Stomach (tissue), 4 donors: ENCODE data around the gene GRAMD4.

Source experiments
- POLR2A ChIP-seq, 4 donors: fragments of 450-650 bp; IDR thresholded peaks; one replicate each; pipeline ENCODE4 v1.6.1; 2016; ENCODE audit warnings: antibody characterized with exemption in 4 of 4, control low read depth in 2 of 4, mild to moderate bottlenecking in 1 of 4, moderate library complexity in 1 of 4
- POLR2AphosphoS5 ChIP-seq, 3 donors: sonication (generic); formaldehyde crosslinking; IDR thresholded peaks; one replicate each; pipeline ENCODE4 v1.6.1; 2016; ENCODE audit warnings: antibody characterized with exemption in 3 of 3
- TF ChIP-seq, protein P1 (sequence below), 7 experiments: fragments of 450-650 bp in 4 of 7; fragments of 200-600 bp in 3 of 7; sonication (generic) in 3 of 7; IDR thresholded peaks; one replicate each; pipeline ENCODE4 v1.5.1; 2016 to 2019; ENCODE audit warnings: antibody characterized with exemption in 7 of 7, control low read depth in 2 of 7, mild to moderate bottlenecking in 1 of 7

DNA sequence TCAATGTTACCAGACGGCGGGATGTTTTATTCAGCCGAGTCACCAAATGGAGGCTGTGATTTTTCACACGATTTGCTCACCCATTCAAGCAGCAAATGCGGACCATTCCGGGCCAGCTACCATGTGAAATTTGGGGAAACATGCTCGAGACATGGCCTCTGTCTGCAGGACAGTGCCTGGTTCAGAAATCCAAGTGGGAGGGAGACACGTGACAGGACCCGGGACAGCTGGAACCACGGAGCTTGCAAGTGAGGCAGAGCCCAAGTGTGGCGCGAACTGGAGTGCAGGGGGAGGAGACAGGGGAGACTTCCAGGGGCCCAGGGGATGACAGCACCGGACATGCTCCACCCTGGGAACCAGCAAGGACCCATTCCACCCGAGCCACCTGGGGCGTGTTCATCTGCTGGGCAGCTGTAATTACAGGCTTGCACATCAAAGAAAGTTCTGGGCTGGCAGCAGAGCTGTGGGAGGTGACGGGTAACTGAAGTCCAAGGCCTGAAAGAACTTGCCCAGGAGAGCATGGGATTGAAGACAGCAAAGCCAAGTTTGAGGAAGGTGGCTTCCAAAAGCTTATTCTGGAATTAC lies 101.4 kb downstream of the GRAMD4 start:
- TF ChIP-seq, protein P1, sequence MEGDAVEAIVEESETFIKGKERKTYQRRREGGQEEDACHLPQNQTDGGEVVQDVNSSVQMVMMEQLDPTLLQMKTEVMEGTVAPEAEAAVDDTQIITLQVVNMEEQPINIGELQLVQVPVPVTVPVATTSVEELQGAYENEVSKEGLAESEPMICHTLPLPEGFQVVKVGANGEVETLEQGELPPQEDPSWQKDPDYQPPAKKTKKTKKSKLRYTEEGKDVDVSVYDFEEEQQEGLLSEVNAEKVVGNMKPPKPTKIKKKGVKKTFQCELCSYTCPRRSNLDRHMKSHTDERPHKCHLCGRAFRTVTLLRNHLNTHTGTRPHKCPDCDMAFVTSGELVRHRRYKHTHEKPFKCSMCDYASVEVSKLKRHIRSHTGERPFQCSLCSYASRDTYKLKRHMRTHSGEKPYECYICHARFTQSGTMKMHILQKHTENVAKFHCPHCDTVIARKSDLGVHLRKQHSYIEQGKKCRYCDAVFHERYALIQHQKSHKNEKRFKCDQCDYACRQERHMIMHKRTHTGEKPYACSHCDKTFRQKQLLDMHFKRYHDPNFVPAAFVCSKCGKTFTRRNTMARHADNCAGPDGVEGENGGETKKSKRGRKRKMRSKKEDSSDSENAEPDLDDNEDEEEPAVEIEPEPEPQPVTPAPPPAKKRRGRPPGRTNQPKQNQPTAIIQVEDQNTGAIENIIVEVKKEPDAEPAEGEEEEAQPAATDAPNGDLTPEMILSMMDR (IDR thresholded peaks at IDR 0.05), result no peak
- TF ChIP-seq POLR2AphosphoS5 (IDR thresholded peaks at IDR 0.05), result no peak
- TF ChIP-seq POLR2A (IDR thresholded peaks at IDR 0.05), result no peak
